ENCODE measurements around the gene PALB2. TPM values are rescaled to one million over a fixed set of nuclear protein-coding genes. Genes with fewer than 3 reads are reported as not detected.

The PALB2 gene
- polyA plus RNA-seq, 3 donors, result 2.3 to 3.3 (median 2.5) TPM

DNA sequence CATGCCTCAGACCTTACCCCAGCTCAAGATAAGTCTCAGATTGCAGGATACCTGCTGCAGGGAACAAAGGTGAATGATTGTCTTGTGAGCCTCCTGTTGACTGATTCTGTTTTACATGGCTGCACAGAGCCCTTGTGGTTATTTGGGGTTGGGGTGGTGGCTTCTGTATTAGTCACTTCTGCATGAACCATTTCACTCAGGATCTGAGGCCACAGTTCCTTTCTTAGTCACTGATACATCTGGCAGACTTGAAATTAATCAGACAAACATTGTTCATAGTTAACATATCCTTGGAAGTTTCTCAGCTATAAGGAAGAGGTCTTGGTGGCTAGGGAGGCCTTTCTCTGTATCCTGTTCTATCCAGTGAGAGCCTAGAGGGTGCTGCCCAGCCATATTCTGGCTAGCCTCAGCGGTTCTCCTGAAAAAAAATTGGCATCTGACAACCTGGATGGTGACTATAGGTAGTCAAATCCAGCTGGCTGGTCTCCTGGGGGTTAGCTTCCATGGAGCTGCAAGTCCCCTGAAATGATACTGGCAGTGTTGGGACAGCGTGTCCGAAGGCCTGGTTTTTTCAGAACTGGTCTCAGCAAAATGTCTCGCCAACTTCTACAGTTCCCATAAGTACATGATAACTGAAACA lies 29.1 kb upstream of the PALB2 start:
- Histone ChIP-seq H3K27me3 (ENCODE audit: control insufficient read depth in 2 of 2, insufficient read depth in 2 of 2, low read length in 2 of 2) (no peaks in the 10 kb centered on the region), H3K4me1 (ENCODE audit: control insufficient read depth in 1 of 2, insufficient read depth in 2 of 2, low read length in 2 of 2) (no peaks in the 10 kb centered on the region), H3K9ac (ENCODE audit: insufficient read depth, low read length, poor library complexity, severe bottlenecking) (no peak overlapping the region), H3K9me3 (replicated peaks in 1 of 2; ENCODE audit: control insufficient read depth in 1 of 2, insufficient read depth in 1 of 2, low read length in 2 of 2) (no peaks in the 10 kb centered on the region), H3K4me3 (replicated peaks in 1 of 3; ENCODE audit: low read depth in 2 of 3, low read length in 3 of 3) (no peak overlapping the region), H3K36me3 (replicated peaks in 1 of 2; ENCODE audit: control insufficient read depth in 1 of 2, insufficient read depth in 2 of 2, low read length in 2 of 2) (peaks cover 70 to 97% of the 10 kb centered on the region in 2 donors), H3K79me2 (ENCODE audit: insufficient read depth, low read length) (no peaks in the 10 kb centered on the region), H4K20me1 (ENCODE audit: insufficient read depth, low read length) (no peaks in the 10 kb centered on the region), H3K27ac (ENCODE audit: low read depth in 1 of 2, low read length in 2 of 2) (peak overlapping the region in 1 of 2 donors; percentile 23), H2AFZ (ENCODE audit: insufficient read depth, low read depth, low read length, poor library complexity, severe bottlenecking) (no peak overlapping the region), H3K4me2 (replicated peaks; ENCODE audit: extremely low read depth, low read length, poor library complexity, severe bottlenecking) (no peak overlapping the region)
- no peak for TF ChIP-seq CTCF (IDR thresholded peaks at IDR 0.05)
- intact Hi-C loops (cut with micrococcal nuclease), result no loop called here
- Mint-ChIP-seq H3K4me1 (no peaks in the 10 kb centered on the region), H3K9me3 (no peaks in the 10 kb centered on the region), H3K27ac (peak overlapping the region in 4 of 7 donors; percentile 18 to 31 (median 26)), H3K27me3 (ENCODE audit: low read depth in 3 of 3) (no peaks in the 10 kb centered on the region), H3K4me3 (no peak overlapping the region), H3K36me3 (peaks cover 77 to 80% of the 10 kb centered on the region in 2 donors)
- DNase-seq, result no peak
- 93% methylated on average over 3 of the region's 4 CpGs for WGBS (ENCODE audit: insufficient coverage)

- no peak overlapping the region for H3K4me3 ChIP-seq (replicated peaks in 1 of 3; ENCODE audit: low read depth in 2 of 3, low read length in 3 of 3)
- Mint-ChIP-seq H3K36me3 (peaks cover 79 to 80% of the 10 kb centered on the region in 2 donors), H3K27ac (no peak overlapping the region), H3K27me3 (ENCODE audit: low read depth in 3 of 3) (no peaks in the 10 kb centered on the region), H3K4me3 (no peak overlapping the region), H3K9me3 (no peaks in the 10 kb centered on the region), H3K4me1 (no peaks in the 10 kb centered on the region)
- no peak overlapping the region for H2AFZ ChIP-seq (ENCODE audit: insufficient read depth, low read depth, low read length, poor library complexity, severe bottlenecking)
- no peak for DNase-seq
- no peaks in the 10 kb centered on the region for H3K79me2 ChIP-seq (ENCODE audit: insufficient read depth, low read length)
- H3K4me2 ChIP-seq (replicated peaks; ENCODE audit: extremely low read depth, low read length, poor library complexity, severe bottlenecking), result no peak overlapping the region
- no peak for TF ChIP-seq CTCF (IDR thresholded peaks at IDR 0.05)
- H4K20me1 ChIP-seq (ENCODE audit: insufficient read depth, low read length), result peaks cover 3% of the 10 kb centered on the region
- H3K9me3 ChIP-seq (replicated peaks in 1 of 2; ENCODE audit: control insufficient read depth in 1 of 2, insufficient read depth in 1 of 2, low read length in 2 of 2), result no peaks in the 10 kb centered on the region
- H3K36me3 ChIP-seq (replicated peaks in 1 of 2; ENCODE audit: control insufficient read depth in 1 of 2, insufficient read depth in 2 of 2, low read length in 2 of 2), result peaks cover 81 to 97% of the 10 kb centered on the region in 2 donors
- H3K4me1 ChIP-seq (ENCODE audit: control insufficient read depth in 1 of 2, insufficient read depth in 2 of 2, low read length in 2 of 2), result no peaks in the 10 kb centered on the region
- 90% methylated on average over 1 of the region's 4 CpGs for WGBS (ENCODE audit: insufficient coverage)
- no peaks in the 10 kb centered on the region for H3K27me3 ChIP-seq (ENCODE audit: control insufficient read depth in 2 of 2, insufficient read depth in 2 of 2, low read length in 2 of 2)
- H3K27ac ChIP-seq (ENCODE audit: low read depth in 1 of 2, low read length in 2 of 2), result no peak overlapping the region
- H3K9ac ChIP-seq (ENCODE audit: insufficient read depth, low read length, poor library complexity, severe bottlenecking), result no peak overlapping the region
- intact Hi-C loops (cut with micrococcal nuclease), result no loop called here
Measured at GRCh38 chr16:23668873-23669272, 27.8 kb upstream of the PALB2 start.

Data from CD14-positive monocyte (primary cell).